ENCODE data around the gene CETP.

CETP gene, protein sequence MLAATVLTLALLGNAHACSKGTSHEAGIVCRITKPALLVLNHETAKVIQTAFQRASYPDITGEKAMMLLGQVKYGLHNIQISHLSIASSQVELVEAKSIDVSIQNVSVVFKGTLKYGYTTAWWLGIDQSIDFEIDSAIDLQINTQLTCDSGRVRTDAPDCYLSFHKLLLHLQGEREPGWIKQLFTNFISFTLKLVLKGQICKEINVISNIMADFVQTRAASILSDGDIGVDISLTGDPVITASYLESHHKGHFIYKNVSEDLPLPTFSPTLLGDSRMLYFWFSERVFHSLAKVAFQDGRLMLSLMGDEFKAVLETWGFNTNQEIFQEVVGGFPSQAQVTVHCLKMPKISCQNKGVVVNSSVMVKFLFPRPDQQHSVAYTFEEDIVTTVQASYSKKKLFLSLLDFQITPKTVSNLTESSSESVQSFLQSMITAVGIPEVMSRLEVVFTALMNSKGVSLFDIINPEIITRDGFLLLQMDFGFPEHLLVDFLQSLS

DNA sequence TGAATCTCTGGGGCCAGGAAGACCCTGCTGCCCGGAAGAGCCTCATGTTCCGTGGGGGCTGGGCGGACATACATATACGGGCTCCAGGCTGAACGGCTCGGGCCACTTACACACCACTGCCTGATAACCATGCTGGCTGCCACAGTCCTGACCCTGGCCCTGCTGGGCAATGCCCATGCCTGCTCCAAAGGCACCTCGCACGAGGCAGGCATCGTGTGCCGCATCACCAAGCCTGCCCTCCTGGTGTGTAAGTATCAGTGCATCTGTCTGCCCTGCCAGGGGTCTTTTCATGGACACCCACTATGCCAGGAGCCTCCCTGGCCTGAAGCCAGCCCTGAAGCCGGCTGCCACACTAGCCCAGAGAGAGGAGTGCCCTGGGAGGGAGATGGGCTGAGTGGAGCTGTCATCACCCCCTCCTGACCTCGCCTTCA is at the start of gene CETP:
CETP (plus strand) TSS at position 100 of the 431 bp plus-strand sequence; CDS start at position 130, 30 bp downstream.
- no peak within 1 kb of the TSS for H3K4me3 ChIP-seq (ENCODE audit: low read depth, low read length)
- TF ChIP-seq CTCF (conservative IDR thresholded peaks at IDR 0.05; ENCODE audit: low read depth, low read length), result no peak
- DNase-seq (ENCODE audit: low read depth), result no peak

- H3K4me3 ChIP-seq (ENCODE audit: low read depth, low read length), result no peak overlapping the region
- TF ChIP-seq CTCF (conservative IDR thresholded peaks at IDR 0.05; ENCODE audit: low read depth, low read length), result no peak
- DNase-seq (ENCODE audit: low read depth), result peak; percentile 73
Observed at GRCh38 chr16:56912746-56913708, 48.7 kb upstream of the CETP start.

DNA sequence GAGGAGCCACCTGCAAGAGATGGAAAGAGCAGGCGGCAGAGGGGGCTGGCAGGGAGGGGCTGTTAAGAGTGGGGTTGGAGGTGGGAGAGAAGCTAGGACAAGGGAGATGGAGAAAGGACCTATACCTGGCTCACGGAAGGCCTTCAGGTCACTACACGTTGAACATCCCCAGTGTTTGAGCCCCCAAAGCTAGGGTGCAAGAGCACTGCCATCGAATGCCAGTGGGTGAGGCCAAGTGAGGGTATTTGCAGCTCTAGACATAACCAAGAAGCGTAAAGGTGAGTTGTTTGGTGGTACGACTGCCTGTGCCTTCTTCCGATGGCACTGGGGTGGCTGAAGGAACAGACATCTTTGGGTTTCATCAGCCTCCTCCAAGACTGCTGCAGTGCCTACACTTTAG is 46.9 kb upstream of the CETP start:
- H3K4me3 ChIP-seq (ENCODE audit: low read depth, low read length), result no peak overlapping the region
- no peak for TF ChIP-seq CTCF (conservative IDR thresholded peaks at IDR 0.05; ENCODE audit: low read depth, low read length)
- no peak for DNase-seq (ENCODE audit: low read depth)

GRCh38 chr16:56915336-56916119 is 46.2 kb upstream of the CETP start:
- TF ChIP-seq CTCF (conservative IDR thresholded peaks at IDR 0.05; ENCODE audit: low read depth, low read length), result no peak
- DNase-seq (ENCODE audit: low read depth), result peak; percentile 89

GRCh38 chr16:56916571-56917403 is 45.0 kb upstream of the CETP start:
- no peak for DNase-seq (ENCODE audit: low read depth)
- no peak overlapping the region for H3K4me3 ChIP-seq (ENCODE audit: low read depth, low read length)
- TF ChIP-seq CTCF (conservative IDR thresholded peaks at IDR 0.05; ENCODE audit: low read depth, low read length), result no peak

More at GRCh38 chr16:56915336-56916119, 46.2 kb upstream of the CETP start:
- H3K4me3 ChIP-seq (ENCODE audit: low read depth, low read length), result no peak overlapping the region
